K562 (cell line): Measurements from ENCODE around the gene CEP350. TPM values are rescaled to one million over a fixed set of nuclear protein-coding genes. Genes with fewer than 3 reads are reported as not detected.

Source experiments
- JUN ChIP-seq, 2 experiments: sonication (generic) in 1 of 2; formaldehyde crosslinking in 1 of 2; IDR thresholded peaks; 2 replicates each; pipeline versions ENCODE4 v1.6.1 to v1.8.0; 2012 to 2022; ENCODE audit warnings: borderline replicate concordance in 2 of 2, mild to moderate bottlenecking in 2 of 2, improper control_type of control experiment in 1 of 2, low read depth in 1 of 2, low read length in 1 of 2, missing genetic modification reagents in 1 of 2
- LEF1 ChIP-seq: fragments of 450-650 bp; IDR thresholded peaks from 2 replicates; pipeline ENCODE4 v1.6.1; 2016; ENCODE audit warnings: mild to moderate bottlenecking
- polyA plus RNA-seq, 8 experiments: library from polyadenylated mRNA; depleted of rRNA in 4 of 8; stranded (reverse) in 5 of 8; unstranded in 3 of 8; fragments of >200 nt; fragmentation: Nextera tagmentation in 2 of 8; fragmentation: Illumina TruSeq in 1 of 8; extraction: Ambion mirVana in 2 of 8; extraction: Trizol in 1 of 8; gene quantifications; 2 replicates each; pipeline versions ENCODE4 v1.2.1 to v1.2.3, GENCODE V29; 2011 to 2014; ENCODE audit warnings: inconsistent platforms in 1 of 8, missing spikeins in 1 of 8
- total RNA-seq, 7 experiments: library from RNA; depleted of rRNA in 6 of 7; stranded (reverse); fragments of >200 nt in 6 of 7; fragmentation: Illumina TruSeq in 2 of 7; extraction: Trizol in 2 of 7; gene quantifications; 2 replicates each; pipeline versions ENCODE4 v1.2.1 to v1.2.3, GENCODE V29; 2011 to 2021; ENCODE audit warnings: low replicate concordance in 1 of 7
- TF ChIP-seq, protein P1 (sequence below), 2 experiments: fragments of 450-650 bp; formaldehyde crosslinking in 1 of 2; IDR thresholded peaks; 2 replicates each; pipeline versions ENCODE4 v1.4.0 to v1.6.1; 2014 to 2020; ENCODE audit warnings: mild to moderate bottlenecking in 2 of 2, borderline replicate concordance in 1 of 2, low read depth in 1 of 2
- TF ChIP-seq, protein P2 (sequence below): fragments of 200-600 bp; sonication (generic); IDR thresholded peaks from one replicate; pipeline ENCODE4 v1.6.1; 2012; ENCODE audit warnings: mild to moderate bottlenecking, low read depth, low read length, inconsistent platforms

The CEP350 gene
- total and polyA plus RNA-seq, 9 of the 15 experiments (the other 6 are each of a cell fraction or from before 2014, with no cell fraction given), result 8.3 to 64.3 (median 28.0) TPM

DNA sequence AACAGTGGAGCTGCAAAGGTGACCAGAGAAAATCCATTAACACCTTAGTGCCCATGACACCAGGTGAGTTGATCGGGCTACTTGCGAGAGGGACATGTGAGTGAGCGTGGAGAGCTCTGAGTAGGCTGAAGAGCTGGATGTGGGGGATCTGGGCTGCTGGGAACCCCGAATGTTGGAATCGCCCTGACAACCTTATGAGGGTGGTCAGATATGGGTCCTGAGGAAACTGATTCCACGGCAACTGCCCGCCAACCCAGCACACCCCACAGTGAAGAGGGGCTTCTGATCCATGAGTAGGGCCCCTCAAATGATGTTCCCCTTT, 199.4 kb downstream of the CEP350 start (continued):
- TF ChIP-seq, protein P1, sequence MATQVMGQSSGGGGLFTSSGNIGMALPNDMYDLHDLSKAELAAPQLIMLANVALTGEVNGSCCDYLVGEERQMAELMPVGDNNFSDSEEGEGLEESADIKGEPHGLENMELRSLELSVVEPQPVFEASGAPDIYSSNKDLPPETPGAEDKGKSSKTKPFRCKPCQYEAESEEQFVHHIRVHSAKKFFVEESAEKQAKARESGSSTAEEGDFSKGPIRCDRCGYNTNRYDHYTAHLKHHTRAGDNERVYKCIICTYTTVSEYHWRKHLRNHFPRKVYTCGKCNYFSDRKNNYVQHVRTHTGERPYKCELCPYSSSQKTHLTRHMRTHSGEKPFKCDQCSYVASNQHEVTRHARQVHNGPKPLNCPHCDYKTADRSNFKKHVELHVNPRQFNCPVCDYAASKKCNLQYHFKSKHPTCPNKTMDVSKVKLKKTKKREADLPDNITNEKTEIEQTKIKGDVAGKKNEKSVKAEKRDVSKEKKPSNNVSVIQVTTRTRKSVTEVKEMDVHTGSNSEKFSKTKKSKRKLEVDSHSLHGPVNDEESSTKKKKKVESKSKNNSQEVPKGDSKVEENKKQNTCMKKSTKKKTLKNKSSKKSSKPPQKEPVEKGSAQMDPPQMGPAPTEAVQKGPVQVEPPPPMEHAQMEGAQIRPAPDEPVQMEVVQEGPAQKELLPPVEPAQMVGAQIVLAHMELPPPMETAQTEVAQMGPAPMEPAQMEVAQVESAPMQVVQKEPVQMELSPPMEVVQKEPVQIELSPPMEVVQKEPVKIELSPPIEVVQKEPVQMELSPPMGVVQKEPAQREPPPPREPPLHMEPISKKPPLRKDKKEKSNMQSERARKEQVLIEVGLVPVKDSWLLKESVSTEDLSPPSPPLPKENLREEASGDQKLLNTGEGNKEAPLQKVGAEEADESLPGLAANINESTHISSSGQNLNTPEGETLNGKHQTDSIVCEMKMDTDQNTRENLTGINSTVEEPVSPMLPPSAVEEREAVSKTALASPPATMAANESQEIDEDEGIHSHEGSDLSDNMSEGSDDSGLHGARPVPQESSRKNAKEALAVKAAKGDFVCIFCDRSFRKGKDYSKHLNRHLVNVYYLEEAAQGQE (IDR thresholded peaks at IDR 0.05; ENCODE audit: borderline replicate concordance), result no peak
- TF ChIP-seq, protein P1 (CRISPR knock-in tag; IDR thresholded peaks at IDR 0.05; ENCODE audit: low read depth), result no peak
- TF ChIP-seq, protein P2, sequence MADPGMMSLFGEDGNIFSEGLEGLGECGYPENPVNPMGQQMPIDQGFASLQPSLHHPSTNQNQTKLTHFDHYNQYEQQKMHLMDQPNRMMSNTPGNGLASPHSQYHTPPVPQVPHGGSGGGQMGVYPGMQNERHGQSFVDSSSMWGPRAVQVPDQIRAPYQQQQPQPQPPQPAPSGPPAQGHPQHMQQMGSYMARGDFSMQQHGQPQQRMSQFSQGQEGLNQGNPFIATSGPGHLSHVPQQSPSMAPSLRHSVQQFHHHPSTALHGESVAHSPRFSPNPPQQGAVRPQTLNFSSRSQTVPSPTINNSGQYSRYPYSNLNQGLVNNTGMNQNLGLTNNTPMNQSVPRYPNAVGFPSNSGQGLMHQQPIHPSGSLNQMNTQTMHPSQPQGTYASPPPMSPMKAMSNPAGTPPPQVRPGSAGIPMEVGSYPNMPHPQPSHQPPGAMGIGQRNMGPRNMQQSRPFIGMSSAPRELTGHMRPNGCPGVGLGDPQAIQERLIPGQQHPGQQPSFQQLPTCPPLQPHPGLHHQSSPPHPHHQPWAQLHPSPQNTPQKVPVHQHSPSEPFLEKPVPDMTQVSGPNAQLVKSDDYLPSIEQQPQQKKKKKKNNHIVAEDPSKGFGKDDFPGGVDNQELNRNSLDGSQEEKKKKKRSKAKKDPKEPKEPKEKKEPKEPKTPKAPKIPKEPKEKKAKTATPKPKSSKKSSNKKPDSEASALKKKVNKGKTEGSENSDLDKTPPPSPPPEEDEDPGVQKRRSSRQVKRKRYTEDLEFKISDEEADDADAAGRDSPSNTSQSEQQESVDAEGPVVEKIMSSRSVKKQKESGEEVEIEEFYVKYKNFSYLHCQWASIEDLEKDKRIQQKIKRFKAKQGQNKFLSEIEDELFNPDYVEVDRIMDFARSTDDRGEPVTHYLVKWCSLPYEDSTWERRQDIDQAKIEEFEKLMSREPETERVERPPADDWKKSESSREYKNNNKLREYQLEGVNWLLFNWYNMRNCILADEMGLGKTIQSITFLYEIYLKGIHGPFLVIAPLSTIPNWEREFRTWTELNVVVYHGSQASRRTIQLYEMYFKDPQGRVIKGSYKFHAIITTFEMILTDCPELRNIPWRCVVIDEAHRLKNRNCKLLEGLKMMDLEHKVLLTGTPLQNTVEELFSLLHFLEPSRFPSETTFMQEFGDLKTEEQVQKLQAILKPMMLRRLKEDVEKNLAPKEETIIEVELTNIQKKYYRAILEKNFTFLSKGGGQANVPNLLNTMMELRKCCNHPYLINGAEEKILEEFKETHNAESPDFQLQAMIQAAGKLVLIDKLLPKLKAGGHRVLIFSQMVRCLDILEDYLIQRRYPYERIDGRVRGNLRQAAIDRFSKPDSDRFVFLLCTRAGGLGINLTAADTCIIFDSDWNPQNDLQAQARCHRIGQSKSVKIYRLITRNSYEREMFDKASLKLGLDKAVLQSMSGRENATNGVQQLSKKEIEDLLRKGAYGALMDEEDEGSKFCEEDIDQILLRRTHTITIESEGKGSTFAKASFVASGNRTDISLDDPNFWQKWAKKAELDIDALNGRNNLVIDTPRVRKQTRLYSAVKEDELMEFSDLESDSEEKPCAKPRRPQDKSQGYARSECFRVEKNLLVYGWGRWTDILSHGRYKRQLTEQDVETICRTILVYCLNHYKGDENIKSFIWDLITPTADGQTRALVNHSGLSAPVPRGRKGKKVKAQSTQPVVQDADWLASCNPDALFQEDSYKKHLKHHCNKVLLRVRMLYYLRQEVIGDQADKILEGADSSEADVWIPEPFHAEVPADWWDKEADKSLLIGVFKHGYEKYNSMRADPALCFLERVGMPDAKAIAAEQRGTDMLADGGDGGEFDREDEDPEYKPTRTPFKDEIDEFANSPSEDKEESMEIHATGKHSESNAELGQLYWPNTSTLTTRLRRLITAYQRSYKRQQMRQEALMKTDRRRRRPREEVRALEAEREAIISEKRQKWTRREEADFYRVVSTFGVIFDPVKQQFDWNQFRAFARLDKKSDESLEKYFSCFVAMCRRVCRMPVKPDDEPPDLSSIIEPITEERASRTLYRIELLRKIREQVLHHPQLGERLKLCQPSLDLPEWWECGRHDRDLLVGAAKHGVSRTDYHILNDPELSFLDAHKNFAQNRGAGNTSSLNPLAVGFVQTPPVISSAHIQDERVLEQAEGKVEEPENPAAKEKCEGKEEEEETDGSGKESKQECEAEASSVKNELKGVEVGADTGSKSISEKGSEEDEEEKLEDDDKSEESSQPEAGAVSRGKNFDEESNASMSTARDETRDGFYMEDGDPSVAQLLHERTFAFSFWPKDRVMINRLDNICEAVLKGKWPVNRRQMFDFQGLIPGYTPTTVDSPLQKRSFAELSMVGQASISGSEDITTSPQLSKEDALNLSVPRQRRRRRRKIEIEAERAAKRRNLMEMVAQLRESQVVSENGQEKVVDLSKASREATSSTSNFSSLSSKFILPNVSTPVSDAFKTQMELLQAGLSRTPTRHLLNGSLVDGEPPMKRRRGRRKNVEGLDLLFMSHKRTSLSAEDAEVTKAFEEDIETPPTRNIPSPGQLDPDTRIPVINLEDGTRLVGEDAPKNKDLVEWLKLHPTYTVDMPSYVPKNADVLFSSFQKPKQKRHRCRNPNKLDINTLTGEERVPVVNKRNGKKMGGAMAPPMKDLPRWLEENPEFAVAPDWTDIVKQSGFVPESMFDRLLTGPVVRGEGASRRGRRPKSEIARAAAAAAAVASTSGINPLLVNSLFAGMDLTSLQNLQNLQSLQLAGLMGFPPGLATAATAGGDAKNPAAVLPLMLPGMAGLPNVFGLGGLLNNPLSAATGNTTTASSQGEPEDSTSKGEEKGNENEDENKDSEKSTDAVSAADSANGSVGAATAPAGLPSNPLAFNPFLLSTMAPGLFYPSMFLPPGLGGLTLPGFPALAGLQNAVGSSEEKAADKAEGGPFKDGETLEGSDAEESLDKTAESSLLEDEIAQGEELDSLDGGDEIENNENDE, result no peak
- TF ChIP-seq LEF1, result no peak
- TF ChIP-seq JUN (IDR thresholded peaks at IDR 0.05; ENCODE audit: borderline replicate concordance, low read depth, low read length), result no peak
- no peak for TF ChIP-seq JUN (CRISPR knock-in tag; IDR thresholded peaks at IDR 0.05; ENCODE audit: borderline replicate concordance)
